K562 (cell line): ENCODE data around the gene GGA3. TPM values are rescaled to one million over a fixed set of nuclear protein-coding genes. Genes with fewer than 3 reads are reported as not detected.

Experiments
- CREM ChIP-seq: IDR thresholded peaks from 2 replicates; pipeline ENCODE4 v1.6.1; 2014; ENCODE audit warnings: antibody characterized with exemption, low read depth
- E4F1 ChIP-seq: fragments of 250-450 bp; sonication (Bioruptor Pico); IDR thresholded peaks from 2 replicates; pipeline ENCODE4 v1.5.0; 2021; ENCODE audit warnings: mild to moderate bottlenecking, borderline replicate concordance
- FOS ChIP-seq: IDR thresholded peaks from 3 replicates; pipeline ENCODE4 v1.6.1; 2011; ENCODE audit not compliant: insufficient read length; ENCODE audit errors: extremely low read depth
- FOSL1 ChIP-seq: fragments of 200-800 bp; sonication (Bioruptor generic); conservative IDR thresholded peaks from 2 replicates; pipeline ENCODE4 v1.6.1; 2016; ENCODE audit warnings: missing genetic modification characterization, missing compliant biosample characterization
- KAT7 ChIP-seq: sonication (generic); formaldehyde crosslinking; IDR thresholded peaks from 2 replicates; pipeline ENCODE4 v1.8.0; 2022; ENCODE audit warnings: missing genetic modification reagents, mild to moderate bottlenecking, borderline replicate concordance
- KLF13 ChIP-seq: fragments of 450-650 bp; IDR thresholded peaks from 2 replicates; pipeline ENCODE4 v1.6.1; 2016; ENCODE audit warnings: missing genetic modification characterization, low read depth, mild to moderate bottlenecking, missing compliant biosample characterization, moderate library complexity, borderline replicate concordance
- MCM3 ChIP-seq: fragments of 450-650 bp; IDR thresholded peaks from 2 replicates; pipeline ENCODE4 v1.6.1; 2016
- NR4A1 ChIP-seq, 2 experiments: fragments of 250-450 bp in 1 of 2; fragments of 450-650 bp in 1 of 2; sonication (Bioruptor Pico) in 1 of 2; IDR thresholded peaks; 2 replicates each; pipeline versions ENCODE4 v1.4.0 to v1.6.1; 2016 to 2020; ENCODE audit warnings: mild to moderate bottlenecking in 2 of 2, missing compliant biosample characterization in 1 of 2, missing genetic modification characterization in 1 of 2, moderate library complexity in 1 of 2
- SETDB1 ChIP-seq: IDR thresholded peaks from one replicate; pipeline ENCODE4 v1.6.1; 2012; ENCODE audit warnings: low read length, control low read depth, inconsistent platforms
- XRCC3 ChIP-seq: fragments of 450-650 bp; IDR thresholded peaks from 2 replicates; pipeline ENCODE4 v1.6.1; 2017; ENCODE audit warnings: mild to moderate bottlenecking, moderate library complexity
- ZMIZ1 ChIP-seq, 2 experiments: fragments of 150-350 bp in 1 of 2; IDR thresholded peaks; 2 replicates each; pipeline ENCODE4 v1.6.1; 2012 to 2016; ENCODE audit warnings: low read depth in 2 of 2, low read length in 2 of 2, mild to moderate bottlenecking in 1 of 2, moderate library complexity in 1 of 2
- ZNF511 ChIP-seq: sonication (generic); formaldehyde crosslinking; IDR thresholded peaks from 2 replicates; pipeline ENCODE4 v1.8.0; 2022; ENCODE audit warnings: mild to moderate bottlenecking, missing genetic modification reagents
- polyA plus RNA-seq, 8 experiments: library from polyadenylated mRNA; depleted of rRNA in 4 of 8; stranded (reverse) in 5 of 8; unstranded in 3 of 8; fragments of >200 nt; fragmentation: Nextera tagmentation in 2 of 8; fragmentation: Illumina TruSeq in 1 of 8; extraction: Ambion mirVana in 2 of 8; extraction: Trizol in 1 of 8; gene quantifications; 2 replicates each; pipeline versions ENCODE4 v1.2.1 to v1.2.3, GENCODE V29; 2011 to 2014; ENCODE audit warnings: inconsistent platforms in 1 of 8, missing spikeins in 1 of 8
- total RNA-seq, 7 experiments: library from RNA; depleted of rRNA in 6 of 7; stranded (reverse); fragments of >200 nt in 6 of 7; fragmentation: Illumina TruSeq in 2 of 7; extraction: Trizol in 2 of 7; gene quantifications; 2 replicates each; pipeline versions ENCODE4 v1.2.1 to v1.2.3, GENCODE V29; 2011 to 2021; ENCODE audit warnings: low replicate concordance in 1 of 7
- TF ChIP-seq, protein P1 (sequence below): fragments of 250-450 bp; sonication (Bioruptor Pico); IDR thresholded peaks from 2 replicates; pipeline ENCODE4 v1.4.0; 2020; ENCODE audit warnings: mild to moderate bottlenecking, moderate library complexity
- TF ChIP-seq, protein P2 (sequence below): fragments of 250-450 bp; sonication (Bioruptor Pico); IDR thresholded peaks from 2 replicates; pipeline ENCODE4 v1.8.0; 2022; ENCODE audit warnings: moderate library complexity, mild to moderate bottlenecking, inconsistent platforms

GGA3 gene
- total and polyA plus RNA-seq, 9 of the 15 experiments (the other 6 are each of a cell fraction or from before 2014, with no cell fraction given): 5.7 to 64.9 (median 25.4) TPM

GRCh38 chr17:75289115-75289831 is 27.9 kb upstream of the GGA3 start, which contains the start of gene SLC25A19 (continued):
- TF ChIP-seq FOSL1 (tag) (no peak), CREM (peak; percentile 97), KLF13 (tag) (no peak), NR4A1 (CRISPR knock-in tag; IDR thresholded peaks at IDR 0.05) (peak; percentile 10; the same call in 1 of the 2 replicates), NR4A1 (tag; IDR thresholded peaks at IDR 0.05) (no peak), ZMIZ1 (IDR thresholded peaks at IDR 0.05; ENCODE audit: low read depth in 2 of 2, low read length in 2 of 2) (no peak; a peak in 1 of 4 replicates), SETDB1 (no peak), ZNF511 (CRISPR knock-in tag) (no peak; the same call in none of the 2 replicates), MCM3 (no peak), FOS (peak; percentile 95), E4F1 (CRISPR knock-in tag) (no peak), XRCC3 (no peak), KAT7 (no peak)
- TF ChIP-seq, protein P1, sequence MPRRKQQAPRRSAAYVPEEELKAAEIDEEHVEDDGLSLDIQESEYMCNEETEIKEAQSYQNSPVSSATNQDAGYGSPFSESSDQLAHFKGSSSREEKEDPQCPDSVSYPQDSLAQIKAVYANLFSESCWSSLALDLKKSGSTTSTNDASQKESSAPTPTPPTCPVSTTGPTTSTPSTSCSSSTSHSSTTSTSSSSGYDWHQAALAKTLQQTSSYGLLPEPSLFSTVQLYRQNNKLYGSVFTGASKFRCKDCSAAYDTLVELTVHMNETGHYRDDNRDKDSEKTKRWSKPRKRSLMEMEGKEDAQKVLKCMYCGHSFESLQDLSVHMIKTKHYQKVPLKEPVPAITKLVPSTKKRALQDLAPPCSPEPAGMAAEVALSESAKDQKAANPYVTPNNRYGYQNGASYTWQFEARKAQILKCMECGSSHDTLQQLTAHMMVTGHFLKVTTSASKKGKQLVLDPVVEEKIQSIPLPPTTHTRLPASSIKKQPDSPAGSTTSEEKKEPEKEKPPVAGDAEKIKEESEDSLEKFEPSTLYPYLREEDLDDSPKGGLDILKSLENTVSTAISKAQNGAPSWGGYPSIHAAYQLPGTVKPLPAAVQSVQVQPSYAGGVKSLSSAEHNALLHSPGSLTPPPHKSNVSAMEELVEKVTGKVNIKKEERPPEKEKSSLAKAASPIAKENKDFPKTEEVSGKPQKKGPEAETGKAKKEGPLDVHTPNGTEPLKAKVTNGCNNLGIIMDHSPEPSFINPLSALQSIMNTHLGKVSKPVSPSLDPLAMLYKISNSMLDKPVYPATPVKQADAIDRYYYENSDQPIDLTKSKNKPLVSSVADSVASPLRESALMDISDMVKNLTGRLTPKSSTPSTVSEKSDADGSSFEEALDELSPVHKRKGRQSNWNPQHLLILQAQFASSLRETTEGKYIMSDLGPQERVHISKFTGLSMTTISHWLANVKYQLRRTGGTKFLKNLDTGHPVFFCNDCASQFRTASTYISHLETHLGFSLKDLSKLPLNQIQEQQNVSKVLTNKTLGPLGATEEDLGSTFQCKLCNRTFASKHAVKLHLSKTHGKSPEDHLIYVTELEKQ (CRISPR knock-in tag): no peak; the same call in 1 of the 2 replicates
- TF ChIP-seq, protein P2, sequence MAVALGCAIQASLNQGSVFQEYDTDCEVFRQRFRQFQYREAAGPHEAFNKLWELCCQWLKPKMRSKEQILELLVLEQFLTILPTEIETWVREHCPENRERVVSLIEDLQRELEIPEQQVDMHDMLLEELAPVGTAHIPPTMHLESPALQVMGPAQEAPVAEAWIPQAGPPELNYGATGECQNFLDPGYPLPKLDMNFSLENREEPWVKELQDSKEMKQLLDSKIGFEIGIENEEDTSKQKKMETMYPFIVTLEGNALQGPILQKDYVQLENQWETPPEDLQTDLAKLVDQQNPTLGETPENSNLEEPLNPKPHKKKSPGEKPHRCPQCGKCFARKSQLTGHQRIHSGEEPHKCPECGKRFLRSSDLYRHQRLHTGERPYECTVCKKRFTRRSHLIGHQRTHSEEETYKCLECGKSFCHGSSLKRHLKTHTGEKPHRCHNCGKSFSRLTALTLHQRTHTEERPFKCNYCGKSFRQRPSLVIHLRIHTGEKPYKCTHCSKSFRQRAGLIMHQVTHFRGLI (CRISPR knock-in tag): no peak
